ENCODE measurements around the gene STXBP2. TPM values are rescaled to one million over a fixed set of nuclear protein-coding genes. Genes with fewer than 3 reads are reported as not detected.

Gene STXBP2
- total RNA-seq, 1 donor from 2014 or later: 42.2 TPM

GRCh38 chr19:7607874-7608560, 28.9 kb upstream of the STXBP2 start:
- no peak for DNase-seq (ENCODE audit: low spot score)
- Mint-ChIP-seq H3K27ac (ENCODE audit: unreplicated experiment) (no peak overlapping the region), H3K4me1 (ENCODE audit: unreplicated experiment) (no peaks in the 10 kb centered on the region), H3K36me3 (ENCODE audit: low read depth, unreplicated experiment) (peaks cover 7% of the 10 kb centered on the region), H3K9me3 (ENCODE audit: unreplicated experiment) (no peaks in the 10 kb centered on the region), H3K4me3 (ENCODE audit: unreplicated experiment) (no peak overlapping the region), H3K27me3 (ENCODE audit: unreplicated experiment) (peaks cover 10% of the 10 kb centered on the region)
- TF ChIP-seq CTCF (IDR thresholded peaks at IDR 0.05; ENCODE audit: unreplicated experiment): no peak

GRCh38 chr19:7610491-7611240, 26.2 kb upstream of the STXBP2 start:
- H3K4me1 Mint-ChIP-seq (ENCODE audit: unreplicated experiment): no peaks in the 10 kb centered on the region
- no peaks in the 10 kb centered on the region for H3K9me3 Mint-ChIP-seq (ENCODE audit: unreplicated experiment)
- H3K27ac Mint-ChIP-seq (ENCODE audit: unreplicated experiment): no peak overlapping the region
- no peak overlapping the region for H3K4me3 Mint-ChIP-seq (ENCODE audit: unreplicated experiment)
- H3K36me3 Mint-ChIP-seq (ENCODE audit: low read depth, unreplicated experiment): peaks cover 3% of the 10 kb centered on the region
- TF ChIP-seq CTCF (IDR thresholded peaks at IDR 0.05; ENCODE audit: unreplicated experiment): no peak
- no peak for DNase-seq (ENCODE audit: low spot score)
- peaks cover 8% of the 10 kb centered on the region for H3K27me3 Mint-ChIP-seq (ENCODE audit: unreplicated experiment)

GRCh38 chr19:7611541-7612279, 25.2 kb upstream of the STXBP2 start:
- Mint-ChIP-seq H3K9me3 (ENCODE audit: unreplicated experiment) (no peaks in the 10 kb centered on the region), H3K4me1 (ENCODE audit: unreplicated experiment) (no peaks in the 10 kb centered on the region), H3K27me3 (ENCODE audit: unreplicated experiment) (peaks cover 8% of the 10 kb centered on the region), H3K27ac (ENCODE audit: unreplicated experiment) (no peak overlapping the region), H3K4me3 (ENCODE audit: unreplicated experiment) (no peak overlapping the region), H3K36me3 (ENCODE audit: low read depth, unreplicated experiment) (peaks cover 3% of the 10 kb centered on the region)
- DNase-seq (ENCODE audit: low spot score): no peak
- TF ChIP-seq CTCF (IDR thresholded peaks at IDR 0.05; ENCODE audit: unreplicated experiment): no peak

DNA sequence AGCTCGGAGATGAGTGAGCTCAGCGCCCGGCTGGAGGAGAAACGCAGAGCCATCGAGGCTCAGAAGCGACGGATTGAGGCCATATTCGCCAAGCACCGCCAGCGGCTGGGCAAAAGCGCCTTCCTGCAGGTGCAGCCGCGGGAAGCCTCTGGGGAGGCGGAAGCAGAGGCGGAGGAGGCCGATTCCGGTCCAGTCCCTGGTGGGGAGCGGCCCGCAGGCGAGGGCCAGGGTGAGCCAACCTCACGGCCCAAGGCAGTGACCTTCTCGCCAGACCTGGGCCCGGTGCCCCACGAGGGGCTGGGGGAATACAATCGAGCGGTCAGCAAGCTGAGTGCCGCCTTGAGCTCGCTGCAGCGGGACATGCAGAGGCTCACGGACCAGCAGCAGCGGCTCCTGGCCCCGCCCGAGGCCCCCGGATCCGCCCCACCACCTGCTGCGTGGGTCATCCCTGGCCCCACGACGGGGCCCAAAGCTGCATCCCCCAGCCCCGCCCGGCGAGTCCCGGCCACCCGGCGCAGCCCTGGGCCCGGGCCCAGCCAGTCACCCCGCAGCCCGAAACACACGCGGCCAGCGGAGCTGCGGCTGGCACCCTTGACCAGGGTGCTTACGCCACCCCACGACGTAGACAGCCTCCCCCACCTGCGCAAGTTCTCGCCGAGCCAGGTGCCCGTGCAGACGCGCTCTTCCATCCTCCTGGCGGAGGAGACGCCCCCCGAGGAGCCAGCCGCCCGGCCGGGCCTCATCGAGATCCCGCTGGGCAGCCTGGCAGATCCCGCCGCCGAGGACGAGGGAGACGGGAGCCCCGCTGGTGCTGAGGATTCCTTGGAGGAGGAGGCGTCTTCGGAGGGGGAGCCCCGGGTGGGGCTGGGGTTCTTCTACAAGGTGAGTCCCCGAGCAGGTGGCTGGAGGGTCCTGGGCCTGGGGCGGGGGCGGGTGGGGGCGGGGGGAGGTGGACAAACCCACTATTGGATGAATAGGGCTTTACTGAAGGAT, 24.3 kb upstream of the STXBP2 start:
- Mint-ChIP-seq H3K4me3 (ENCODE audit: unreplicated experiment) (no peak overlapping the region), H3K27me3 (ENCODE audit: unreplicated experiment) (peaks cover 8% of the 10 kb centered on the region), H3K9me3 (ENCODE audit: unreplicated experiment) (no peaks in the 10 kb centered on the region), H3K4me1 (ENCODE audit: unreplicated experiment) (no peaks in the 10 kb centered on the region), H3K36me3 (ENCODE audit: low read depth, unreplicated experiment) (peaks cover 3% of the 10 kb centered on the region), H3K27ac (ENCODE audit: unreplicated experiment) (no peak overlapping the region)
- DNase-seq (ENCODE audit: low spot score): no peak
- TF ChIP-seq CTCF (IDR thresholded peaks at IDR 0.05; ENCODE audit: unreplicated experiment): no peak

Data from endothelial cell (in vitro differentiated cells).